B cell (primary cell): ENCODE data around the gene MBNL1. TPM values are rescaled to one million over a fixed set of nuclear protein-coding genes. Genes with fewer than 3 reads are reported as not detected.
A peak's percentile ranks its signal among the peaks of the same experiment; 100 is the strongest.

ENCODE experiments used
- ATAC-seq: fragments of 200-7000 bp; cut with Tn5 transposase; one replicate; pipeline ENCODE4 v1.10.0; 2021; ENCODE audit warnings: low read depth, mild to moderate bottlenecking, moderate number of reproducible peaks, moderate library complexity
- CTCF ChIA-PET: fragments of 350-600 bp; sonication (Branson Sonifier 250); formaldehyde crosslinking; loops from one replicate; lab custom pipeline; 2021; ENCODE audit warnings: antibody characterized with exemption, inconsistent platforms; lab: Charles Lee
- POLR2A ChIA-PET: fragments of 350-600 bp; sonication (Branson Sonifier 250); formaldehyde crosslinking; loops from one replicate; lab custom pipeline; 2021; ENCODE audit warnings: antibody characterized with exemption; lab: Charles Lee
- DNase-seq: peaks from one replicate; pipeline ENCODE4 v3.0.0; 2013
- H2AFZ ChIP-seq: 2 replicates; pipeline ENCODE4 v1.6.1; 2012; ENCODE audit warnings: mild to moderate bottlenecking, low read depth, low read length; ENCODE audit not compliant: insufficient read depth, poor library complexity, severe bottlenecking
- H3K27ac ChIP-seq, 2 donors: 1 replicate in 1 of 2; 2 replicates in 1 of 2; pipeline ENCODE4 v1.5.1; 2012 to 2013; ENCODE audit warnings: low read length in 2 of 2, mild to moderate bottlenecking in 2 of 2, moderate library complexity in 1 of 2
- H3K27me3 ChIP-seq, 4 experiments: fragments of 200-600 bp in 1 of 4; sonication (generic) in 1 of 4; replicated peaks in 1 of 4; 1 replicate in 2 of 4; 2 replicates in 2 of 4; pipeline versions ENCODE4 v1.6.1 to v1.7.0; 2013 to 2016; ENCODE audit warnings: low read length in 3 of 4, mild to moderate bottlenecking in 2 of 4, mixed read lengths in 1 of 4, moderate library complexity in 1 of 4; ENCODE audit not compliant: insufficient read depth in 4 of 4, control insufficient read depth in 3 of 4; ENCODE audit errors: control extremely low read depth in 1 of 4
- H3K36me3 ChIP-seq, 2 experiments: replicated peaks in 1 of 2; 1 replicate in 1 of 2; 2 replicates in 1 of 2; pipeline versions ENCODE4 v1.6.1 to v1.7.1; 2013; ENCODE audit warnings: low read length in 1 of 2; ENCODE audit not compliant: insufficient read depth in 2 of 2, control insufficient read depth in 1 of 2; ENCODE audit errors: control extremely low read depth in 1 of 2, extremely low read depth in 1 of 2
- H3K4me1 ChIP-seq, 2 donors: fragments of 200-600 bp in 1 of 2; sonication (generic) in 1 of 2; 1 replicate in 1 of 2; 2 replicates in 1 of 2; pipeline versions ENCODE4 v1.5.1 to v1.6.1; 2013 to 2017; ENCODE audit warnings: low read length in 2 of 2; ENCODE audit not compliant: control insufficient read depth in 2 of 2, insufficient read depth in 2 of 2
- H3K4me2 ChIP-seq: replicated peaks from 2 replicates; pipeline ENCODE3; 2012; ENCODE audit warnings: mild to moderate bottlenecking, low read depth, low read length; ENCODE audit not compliant: poor library complexity, severe bottlenecking
- H3K4me3 ChIP-seq, 5 experiments: fragments of 200-600 bp in 1 of 5; sonication (generic) in 1 of 5; 1 replicate in 3 of 5; 2 replicates in 2 of 5; pipeline versions ENCODE4 v1.5.1 to v1.7.0; 2011 to 2016; ENCODE audit warnings: low read length in 4 of 5, mild to moderate bottlenecking in 4 of 5, low read depth in 2 of 5, control low read depth in 1 of 5, moderate library complexity in 1 of 5; ENCODE audit not compliant: insufficient read depth in 1 of 5; ENCODE audit errors: control extremely low read depth in 1 of 5, extremely low read depth in 1 of 5
- H3K79me2 ChIP-seq: fragments of 200-600 bp; sonication (generic); one replicate; pipeline ENCODE4 v1.6.0; 2016; ENCODE audit warnings: low read length; ENCODE audit not compliant: control insufficient read depth, insufficient read depth
- H3K9ac ChIP-seq: fragments of 200-600 bp; sonication (generic); 2 replicates; pipeline ENCODE4 v1.6.1; 2017; ENCODE audit warnings: mild to moderate bottlenecking, low read length, moderate library complexity
- H3K9me3 ChIP-seq, 3 donors: one replicate each; pipeline versions ENCODE4 v1.6.1 to v1.7.1; 2013; ENCODE audit warnings: low read length in 2 of 3; ENCODE audit not compliant: control insufficient read depth in 2 of 3, insufficient read depth in 1 of 3; ENCODE audit errors: control extremely low read depth in 1 of 3
- H4K20me1 ChIP-seq: 2 replicates; pipeline ENCODE4 v1.6.0; 2012; ENCODE audit warnings: mild to moderate bottlenecking, low read length; ENCODE audit not compliant: insufficient read depth, control insufficient read depth, poor library complexity, severe bottlenecking
- H3K27ac Mint-ChIP-seq: one replicate; pipeline ENCODE4 v1.8.0; 2021; ENCODE audit warnings: mixed read lengths
- H3K27me3 Mint-ChIP-seq: one replicate; pipeline ENCODE4 v1.8.0; 2021; ENCODE audit warnings: mixed read lengths
- H3K4me1 Mint-ChIP-seq: one replicate; pipeline ENCODE4 v1.8.0; 2021; ENCODE audit warnings: mixed read lengths
- H3K4me3 Mint-ChIP-seq: one replicate; pipeline ENCODE4 v1.8.0; 2021; ENCODE audit warnings: mixed read lengths
- H3K9me3 Mint-ChIP-seq: one replicate; pipeline ENCODE4 v1.8.0; 2022; ENCODE audit warnings: mixed read lengths; ENCODE audit not compliant: insufficient read depth
- CTCF ChIP-seq: fragments of 200-600 bp; IDR thresholded peaks from one replicate; pipeline ENCODE4 v1.8.0; 2022; ENCODE audit warnings: antibody characterized with exemption, mild to moderate bottlenecking
- EZH2 ChIP-seq: IDR thresholded peaks from 2 replicates; pipeline ENCODE4 v1.6.1; 2012; ENCODE audit warnings: borderline replicate concordance, low read depth, mild to moderate bottlenecking, moderate library complexity, low read length; ENCODE audit not compliant: insufficient read depth, poor library complexity, severe bottlenecking
- WGBS: methylation state at CpG from one replicate; pipeline ENCODE4 v1.1.5; 2013; ENCODE audit warnings: missing lambda C conversion rate; ENCODE audit not compliant: insufficient coverage; 5-methylcytosine and 5-hydroxymethylcytosine counted together
- intact Hi-C: fragments of 100-400 bp; cut with micrococcal nuclease; formaldehyde crosslinking; loops from one replicate; pipeline ENCODE4 v1.10.0; 2022
- polyA plus RNA-seq: library from polyadenylated mRNA; depleted of rRNA; stranded (reverse); fragments of >200 nt; gene quantifications from 2 replicates; pipeline ENCODE4 v1.2.3, GENCODE V29; 2012
- total RNA-seq, 2 donors: library from RNA; stranded (reverse); fragments of 120-200 nt in 1 of 2; gene quantifications; 1 replicate in 1 of 2; 2 replicates in 1 of 2; pipeline versions ENCODE4 v1.2.3 to v1.2.4, GENCODE V29; 2013 to 2022

The MBNL1 gene
- total and polyA plus RNA-seq, 2 donors (not counting 1 experiment from before 2014, with no cell fraction given), result 195 to 505 TPM

GRCh38 chr3:152279479-152279878 is 10.8 kb downstream of the MBNL1 start:
- H3K79me2 ChIP-seq, result peaks cover 100% of the 10 kb centered on the region
- H3K27ac ChIP-seq, result peak overlapping the region in 1 of 2 donors; percentile 56
- H3K4me2 ChIP-seq, result peak overlapping the region; percentile 43
- WGBS, result no CpG with 5 or more reads among the region's 3 CpGs
- Mint-ChIP-seq H3K27ac (no peak overlapping the region), H3K9me3 (no peaks in the 10 kb centered on the region), H3K4me1 (peaks cover 76% of the 10 kb centered on the region), H3K27me3 (no peaks in the 10 kb centered on the region), H3K4me3 (peak overlapping the region; percentile 46)
- ATAC-seq (no peak), DNase-seq (no peak)
- intact Hi-C loops, result no loop called here
- H3K9ac ChIP-seq, result peak overlapping the region; percentile 25
- H2AFZ ChIP-seq, result no peak overlapping the region
- ChIA-PET POLR2A (interaction anchor here (3.2 kb wide), 1 partner anchor 10 kb away, joined by 8 read pairs; the partner anchor contains the start of gene MBNL1), CTCF (interaction anchor here (1.2 to 1.5 kb wide), 2 partner anchors 10 to 26 kb away, joined by 4 read pairs; partner anchors contain the start of gene MBNL1)
- peaks cover 62 to 90% of the 10 kb centered on the region in 2 donors for H3K4me1 ChIP-seq
- TF ChIP-seq CTCF, result no peak
- TF ChIP-seq EZH2, result no peak
- peak overlapping the region in 1 of 5 experiments; percentile 11 for H3K4me3 ChIP-seq
- H3K27me3 ChIP-seq, result no peaks in the 10 kb centered on the region
- H3K9me3 ChIP-seq, result no peaks in the 10 kb centered on the region
- H4K20me1 ChIP-seq, result peaks cover 52% of the 10 kb centered on the region
- H3K36me3 ChIP-seq, result peaks cover 0 to 1% of the 10 kb centered on the region in 2 experiments

GRCh38 chr3:152280539-152280938 is 11.8 kb downstream of the MBNL1 start:
- DNase-seq (no peak), ATAC-seq (no peak)
- Histone ChIP-seq H3K4me2 (peak overlapping the region; percentile 43), H3K27ac (peak overlapping the region in 1 of 2 donors; percentile 56), H3K27me3 (no peaks in the 10 kb centered on the region), H3K9ac (peak overlapping the region; percentile 25), H3K4me3 (peak overlapping the region in 1 of 5 experiments; percentile 11), H3K79me2 (peaks cover 100% of the 10 kb centered on the region), H2AFZ (no peak overlapping the region), H4K20me1 (peaks cover 56% of the 10 kb centered on the region), H3K4me1 (peaks cover 63 to 89% of the 10 kb centered on the region in 2 donors), H3K9me3 (no peaks in the 10 kb centered on the region), H3K36me3 (peaks cover 0 to 1% of the 10 kb centered on the region in 2 experiments)
- Mint-ChIP-seq H3K27ac (peak overlapping the region; percentile 23), H3K27me3 (no peaks in the 10 kb centered on the region), H3K4me3 (peak overlapping the region; percentile 68), H3K9me3 (no peaks in the 10 kb centered on the region), H3K4me1 (peaks cover 78% of the 10 kb centered on the region)
- intact Hi-C loops, result loop anchor here (1.0 to 5.0 kb wide), 2 partner anchors 9 to 37 kb away; no protein-coding TSS in a partner anchor
- ChIA-PET CTCF (interaction anchor here (1.2 to 1.7 kb wide), 4 partner anchors 11 to 97 kb away, joined by 3 to 6 read pairs (median 4); partner anchors contain the start of gene MBNL1), POLR2A (interaction anchor here (0.8 to 3.2 kb wide), 2 partner anchors 12 to 23 kb away, joined by 3 to 8 read pairs; partner anchors contain the start of gene MBNL1)
- no CpG with 5 or more reads among the region's 3 CpGs for WGBS
- no peak for TF ChIP-seq CTCF
- no peak for TF ChIP-seq EZH2
